C1 segment of cervical spinal cord (tissue), 14 donors: ENCODE data around the gene HBS1L.

Experiments
- DNase-seq, 14 donors: peaks; one replicate each; lab custom pipeline; 2025; lab: John Stamatoyannopoulos, UW

HBS1L gene

GRCh38 chr6:134910593-134910935, 144.1 kb downstream of the HBS1L start:
- DNase-seq = no peak
